ENCODE measurements around the gene NOS1AP.

DNA sequence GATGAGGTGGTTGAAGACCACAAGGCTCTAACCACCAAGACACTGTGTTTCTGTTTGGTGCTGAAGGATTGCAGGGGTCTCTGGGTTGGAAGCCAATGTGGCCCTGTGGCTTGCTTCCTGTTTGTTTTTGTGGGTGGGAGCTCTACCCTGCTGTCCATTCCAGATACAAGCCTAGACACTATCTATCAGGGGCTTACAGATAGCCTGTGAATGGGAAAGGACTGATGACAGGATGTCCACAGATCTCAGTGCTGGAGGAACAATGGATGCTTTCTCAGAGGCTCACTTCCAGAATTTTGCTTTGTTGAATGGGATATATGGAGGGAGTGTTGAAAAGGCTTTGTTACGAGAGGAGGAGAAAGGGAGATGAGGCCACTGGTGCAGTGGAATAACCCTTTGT, 69.7 kb downstream of the NOS1AP start:
- TF ChIP-seq PATZ1 (CRISPR knock-in tag; IDR thresholded peaks at IDR 0.05; ENCODE audit: borderline replicate concordance) (no peak), TOX (CRISPR knock-in tag; IDR thresholded peaks at IDR 0.05; ENCODE audit: borderline replicate concordance) (no peak)

Data from SK-N-SH treated with all-trans-retinoic acid at 6 μM for 48 hours (cell line).